HG02943 (cell line): ENCODE data around the gene C19orf67.

Experiments used
- ATAC-seq: cut with Tn5 transposase; IDR thresholded peaks from one replicate; pipeline ENCODE4 v1.9.1; 2021; ENCODE audit warnings: mild to moderate bottlenecking, low read depth, moderate library complexity; ENCODE audit not compliant: unreplicated experiment

The C19orf67 gene

GRCh38 chr19:14111486-14111885 lies 25.9 kb upstream of the C19orf67 start:
- ATAC-seq = no peak

GRCh38 chr19:14110650-14111049 lies 25.1 kb upstream of the C19orf67 start:
- ATAC-seq = no peak

GRCh38 chr19:14107581-14108461 lies 22.2 kb upstream of the C19orf67 start:
- no peak for ATAC-seq

GRCh38 chr19:14106840-14107239 lies 21.3 kb upstream of the C19orf67 start:
- ATAC-seq = no peak

DNA sequence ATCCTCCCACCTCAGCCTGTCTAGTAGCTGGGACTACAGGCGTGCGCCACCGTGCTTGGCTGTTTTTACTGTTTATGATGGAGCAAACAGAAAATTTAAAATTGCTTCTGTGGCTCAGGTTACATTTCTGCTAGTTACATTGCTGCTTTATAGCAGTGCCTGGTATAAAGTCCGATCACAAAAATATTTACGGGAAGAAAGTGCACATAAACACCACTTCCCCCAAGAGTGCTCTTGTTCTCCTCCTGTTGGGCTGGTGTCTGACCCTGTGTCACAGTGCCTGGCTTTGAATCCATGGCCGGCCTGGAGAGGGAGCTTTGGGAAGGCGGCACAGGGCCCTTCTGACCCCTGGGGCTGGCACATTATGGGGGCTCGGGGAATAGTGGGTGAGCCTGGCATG lies 20.1 kb upstream of the C19orf67 start:
- ATAC-seq = no peak

DNA sequence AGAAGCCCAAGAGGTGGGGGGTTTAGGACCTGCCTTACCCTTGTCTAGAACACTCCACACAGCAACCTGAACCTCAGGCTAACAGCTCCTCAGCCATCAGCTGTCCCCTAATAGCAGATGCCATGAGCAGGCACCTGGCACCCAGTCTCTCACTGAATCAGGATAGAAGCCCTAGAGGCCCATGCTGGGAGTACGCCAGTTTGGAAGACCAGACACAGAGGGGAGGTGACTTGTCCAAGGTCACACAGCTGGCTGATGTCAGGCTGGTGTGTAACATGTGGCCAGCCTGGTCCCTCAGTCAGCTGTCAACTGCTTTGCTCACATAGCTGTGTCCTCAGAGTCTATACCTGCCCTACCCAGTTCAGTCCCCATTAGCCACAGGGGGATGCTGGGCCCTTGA lies 17.7 kb upstream of the C19orf67 start:
- ATAC-seq = no peak

DNA sequence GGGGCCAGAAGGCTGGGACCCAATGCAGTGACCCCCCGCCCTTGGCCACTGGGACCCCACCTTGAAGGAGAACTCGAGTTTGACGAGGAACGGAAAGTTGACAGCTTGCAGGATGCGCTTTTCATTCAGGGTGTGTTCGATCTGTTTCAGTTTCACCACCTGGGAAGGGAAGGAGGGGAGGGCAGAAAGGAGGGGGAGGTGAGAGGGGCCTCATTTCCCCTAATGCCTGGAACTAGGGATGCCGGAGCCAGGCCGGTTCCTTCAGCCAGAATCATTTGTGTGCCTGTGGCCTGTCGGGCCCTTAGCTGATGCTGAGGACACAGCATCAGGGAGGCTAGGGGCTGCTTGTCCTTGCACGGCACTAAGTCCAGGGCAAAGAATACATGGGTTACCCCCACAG lies 17.2 kb upstream of the C19orf67 start:
- ATAC-seq = no peak

GRCh38 chr19:14102102-14102696 lies 16.6 kb upstream of the C19orf67 start:
- ATAC-seq = no peak

- no peak for ATAC-seq
Observed at GRCh38 chr19:14101003-14101545, 15.5 kb upstream of the C19orf67 start.

DNA sequence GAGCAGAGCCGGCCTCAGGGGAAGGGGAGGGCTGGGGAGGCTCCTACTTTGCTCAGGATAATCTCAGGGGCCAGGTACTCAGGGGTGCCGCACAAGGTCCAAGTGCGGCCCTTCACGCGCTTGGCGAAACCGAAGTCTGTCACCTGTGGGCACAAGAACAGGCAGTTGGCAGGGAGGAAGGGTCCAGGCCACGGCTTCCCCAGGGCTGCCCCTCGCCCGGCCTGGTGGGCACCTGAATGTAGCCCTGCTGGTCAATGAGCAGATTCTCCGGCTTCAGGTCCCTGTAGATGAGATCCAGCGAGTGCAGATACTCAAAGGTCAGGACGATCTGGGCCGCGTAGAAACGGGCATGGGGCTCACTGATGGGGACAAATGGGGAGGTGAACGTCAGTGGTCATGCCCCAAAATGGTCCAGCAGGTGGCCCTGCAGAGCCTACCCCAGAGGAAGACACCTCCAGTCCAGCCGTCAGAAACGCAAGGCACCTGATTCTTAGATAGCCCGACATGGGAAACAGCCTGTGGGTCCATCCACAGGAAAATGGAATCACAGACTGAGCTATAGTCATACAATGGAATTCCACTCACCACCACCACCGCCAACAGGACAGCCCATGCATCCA lies 12.1 kb upstream of the C19orf67 start:
- ATAC-seq = no peak

DNA sequence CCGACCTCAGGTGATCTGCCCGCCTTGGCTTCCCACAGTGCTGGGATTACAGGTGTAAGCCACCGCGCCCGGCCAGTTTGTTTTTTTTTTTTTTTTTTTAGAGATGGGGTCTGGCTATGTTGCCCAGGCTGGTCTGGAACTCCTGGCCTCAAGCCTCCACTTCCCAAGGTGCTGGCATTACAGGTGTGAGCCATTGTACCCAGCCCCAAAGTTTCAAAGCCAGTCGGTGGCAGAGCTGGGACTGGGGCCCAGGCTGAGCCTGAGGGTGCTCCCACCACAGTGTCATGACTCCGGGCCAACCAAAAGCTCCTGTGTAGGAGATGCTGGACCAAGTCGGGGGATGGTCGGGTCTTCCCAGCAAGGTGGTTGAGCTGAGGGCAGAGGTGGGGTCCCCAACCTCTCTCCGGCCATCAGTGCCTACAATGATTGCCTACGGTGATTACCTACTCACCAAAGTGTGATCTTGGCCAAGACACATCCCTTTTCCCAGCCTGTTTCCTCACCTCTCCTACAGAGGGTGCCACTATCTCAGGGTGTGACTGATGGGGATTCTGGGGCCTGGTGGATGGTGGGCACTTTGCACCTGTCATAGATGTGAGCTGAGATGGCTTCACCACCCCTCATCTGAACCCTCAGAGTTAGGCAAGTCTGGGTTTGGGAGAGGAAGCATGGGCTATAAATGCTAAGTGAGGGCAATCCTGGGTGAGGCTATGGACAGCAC lies 10.8 kb upstream of the C19orf67 start:
- no peak for ATAC-seq

- no peak for ATAC-seq
Observed at GRCh38 chr19:14094854-14095253, 9.3 kb upstream of the C19orf67 start.

DNA sequence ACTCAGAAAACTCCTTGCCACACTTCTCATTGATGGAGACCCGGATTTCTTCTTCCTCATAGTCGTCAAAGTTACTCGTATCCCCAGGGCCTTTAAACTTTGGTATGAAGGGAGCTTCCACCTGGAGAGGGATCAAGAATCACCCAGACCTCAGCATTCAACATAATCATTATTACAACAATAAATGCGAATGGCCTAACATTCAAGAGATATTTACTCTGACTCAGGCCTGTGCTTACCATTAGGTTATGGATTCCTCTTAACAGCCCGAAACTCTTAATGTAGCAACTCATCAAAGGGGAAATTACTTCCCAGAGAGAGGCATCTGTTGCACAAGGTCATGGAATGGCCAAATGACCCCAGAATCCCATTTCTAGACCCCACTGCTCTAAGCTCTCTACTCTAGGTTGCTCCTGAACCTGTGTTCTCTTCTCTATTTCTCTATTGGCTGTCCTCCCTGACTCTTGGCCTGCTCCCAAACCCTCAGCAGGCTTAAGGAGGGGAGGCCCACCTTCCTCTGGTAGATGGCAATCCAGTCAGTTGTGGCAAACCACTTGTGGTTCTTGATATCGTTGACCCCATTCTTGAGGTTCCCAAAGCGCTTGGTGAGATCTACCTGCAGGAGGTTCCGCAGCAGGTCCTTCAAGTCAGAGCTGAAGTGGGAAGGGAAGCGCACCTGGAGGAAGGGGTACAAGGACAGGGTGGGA lies 7.7 kb upstream of the C19orf67 start:
- ATAC-seq = no peak

DNA sequence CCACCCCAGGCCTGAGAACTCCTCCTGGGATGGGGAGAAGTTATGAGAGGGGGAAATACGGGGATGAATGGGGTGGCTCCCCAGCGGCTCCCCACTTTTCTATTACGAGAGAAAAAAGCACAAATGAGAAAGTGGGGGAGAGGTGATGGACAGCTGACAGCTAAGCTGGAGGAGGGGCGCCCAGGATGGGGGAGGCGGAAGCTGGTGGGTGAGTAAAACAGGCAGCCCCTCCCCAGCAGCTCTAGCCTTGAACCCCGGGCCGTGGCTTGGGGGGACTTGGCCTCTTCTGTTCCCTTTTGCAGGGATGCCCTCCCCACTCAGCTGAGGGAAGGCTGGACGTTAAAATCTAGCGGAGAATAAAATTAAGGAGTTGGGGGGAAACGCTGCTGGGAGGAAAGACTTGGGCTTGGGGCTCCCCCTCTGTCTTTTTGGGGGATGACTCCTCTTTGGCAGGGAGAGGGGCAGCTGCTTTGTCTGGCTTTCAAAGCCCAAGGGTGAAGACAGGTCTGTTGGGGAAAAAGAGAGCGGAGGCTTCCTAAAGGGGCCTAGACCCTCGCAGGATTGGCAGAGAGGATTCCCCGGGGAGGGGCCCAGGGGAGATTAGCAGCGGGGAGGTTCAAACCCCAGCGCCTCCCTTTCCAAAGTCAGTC lies 6.4 kb upstream of the C19orf67 start:
- no peak for ATAC-seq

DNA sequence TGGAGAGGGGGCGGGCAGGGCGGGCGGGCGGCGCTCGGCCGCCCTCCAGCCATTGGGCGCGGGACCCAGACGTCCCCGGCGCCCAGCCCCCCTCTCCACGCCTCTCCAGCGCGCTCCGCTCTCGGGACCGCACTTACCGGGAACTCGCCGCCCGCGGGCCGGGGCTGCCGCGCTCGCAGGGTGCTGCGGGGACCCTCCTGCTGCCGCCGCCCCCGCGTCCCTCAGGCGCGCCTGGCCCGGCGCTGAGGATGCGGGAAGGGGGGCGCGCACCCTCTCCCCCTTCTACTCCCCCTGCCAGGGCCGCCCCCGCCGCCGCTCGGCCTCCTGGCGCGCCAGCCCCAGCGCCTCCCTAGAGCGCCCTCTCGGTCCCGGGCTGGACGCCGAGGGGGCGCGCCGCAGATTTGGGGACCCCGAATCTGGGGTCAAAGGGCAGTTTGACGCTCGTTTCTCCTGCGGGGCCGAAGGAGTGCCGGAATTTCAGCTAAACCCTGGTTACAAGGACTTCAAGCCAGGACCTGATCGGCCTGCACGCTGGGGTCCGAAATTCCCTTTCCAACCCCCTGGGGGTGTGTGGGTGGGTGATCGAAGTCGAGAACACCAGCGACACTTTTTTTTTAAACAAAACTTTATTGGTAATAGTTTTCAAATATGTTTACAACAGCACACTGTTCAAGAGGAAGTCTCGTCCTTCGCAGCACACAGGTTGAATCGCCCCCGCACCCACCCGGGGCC lies 5.7 kb upstream of the C19orf67 start:
- ATAC-seq = no peak

- ATAC-seq = no peak
Observed at GRCh38 chr19:14090509-14091080, 5.0 kb upstream of the C19orf67 start, which contains the start of gene SAMD1. SAMD1 (minus strand) TSS chr19:14090751.

GRCh38 chr19:14089662-14090508 lies 4.3 kb upstream of the C19orf67 start:
- no peak for ATAC-seq

- ATAC-seq = no peak
Observed at GRCh38 chr19:14089412-14089661, 3.8 kb upstream of the C19orf67 start.
